GM12864 (cell line): Measurements from ENCODE around the gene POU3F3.

Experiments used
- DNase-seq: peaks from one replicate; pipeline ENCODE4 v3.0.0-alpha.2; 2011; ENCODE audit warnings: low read depth
- H3K4me3 ChIP-seq: 2 replicates; pipeline ENCODE4 v1.5.1; 2011; ENCODE audit warnings: mild to moderate bottlenecking, low read depth, low read length, control low read depth
- CTCF ChIP-seq: IDR thresholded peaks from 2 replicates; pipeline ENCODE4 v1.5.1; 2011; ENCODE audit warnings: low read depth, mild to moderate bottlenecking, moderate library complexity, low read length, control low read depth, inconsistent platforms; ENCODE audit errors: missing control alignments

Gene POU3F3

GRCh38 chr2:104846786-104847585, 6.9 kb upstream of the POU3F3 start:
- no peak for DNase-seq
- H3K4me3 ChIP-seq, result no peak overlapping the region
- TF ChIP-seq CTCF, result no peak

- no peak for TF ChIP-seq CTCF
- no peak for DNase-seq
- no peak overlapping the region for H3K4me3 ChIP-seq
Observed at GRCh38 chr2:104847586-104848160, 6.2 kb upstream of the POU3F3 start.

GRCh38 chr2:104848526-104848925, 5.4 kb upstream of the POU3F3 start:
- H3K4me3 ChIP-seq, result no peak overlapping the region
- no peak for DNase-seq
- TF ChIP-seq CTCF, result no peak

- no peak for TF ChIP-seq CTCF
- DNase-seq, result no peak
- no peak overlapping the region for H3K4me3 ChIP-seq
Observed at GRCh38 chr2:104849101-104849500, 4.8 kb upstream of the POU3F3 start.

GRCh38 chr2:104849618-104850141, 4.2 kb upstream of the POU3F3 start:
- TF ChIP-seq CTCF, result peak; percentile 80
- DNase-seq, result peak; percentile 19
- H3K4me3 ChIP-seq, result no peak overlapping the region

- H3K4me3 ChIP-seq, result no peak overlapping the region
- no peak for TF ChIP-seq CTCF
- no peak for DNase-seq
Observed at GRCh38 chr2:104850361-104851290, 3.3 kb upstream of the POU3F3 start.
